OCI-LY3 (cell line): ENCODE data around the gene SYT1.

Source experiments
- H2AFZ ChIP-seq: fragments of 200-600, 300-600 bp; shearing (Covaris generic); 2 replicates; pipeline ENCODE4 v1.6.0; 2014; ENCODE audit warnings: antibody characterized with exemption, low read depth, low read length
- H3K27ac ChIP-seq: fragments of 200-600, 300-600 bp; sonication (generic); 2 replicates; pipeline ENCODE4 v1.5.1; 2014; ENCODE audit warnings: mild to moderate bottlenecking, low read length, moderate library complexity, mixed read lengths
- H3K27me3 ChIP-seq: fragments of 200-600, 300-600 bp; sonication (generic); 2 replicates; pipeline ENCODE4 v1.6.1; 2014; ENCODE audit warnings: low read depth, low read length, mixed read lengths
- H3K36me3 ChIP-seq: fragments of 200-600, 300-600 bp; sonication (generic); replicated peaks from 2 replicates; pipeline ENCODE3; 2014; ENCODE audit warnings: low read depth, low read length, mixed read lengths
- H3K4me1 ChIP-seq: fragments of 300-600, 200-600 bp; sonication (generic); 2 replicates; pipeline ENCODE4 v1.6.1; 2014; ENCODE audit warnings: low read length, mixed read lengths
- H3K4me2 ChIP-seq: fragments of 200-600, 300-600 bp; sonication (generic); 2 replicates; pipeline ENCODE4 v1.6.1; 2014; ENCODE audit warnings: low read length, mixed read lengths
- H3K4me3 ChIP-seq: fragments of 300-600, 200-600 bp; sonication (generic); 2 replicates; pipeline ENCODE4 v1.5.1; 2014; ENCODE audit warnings: antibody characterized with exemption, mild to moderate bottlenecking, low read length, moderate library complexity
- H3K79me2 ChIP-seq: fragments of 300-600, 200-600 bp; shearing (Covaris generic); 2 replicates; pipeline ENCODE4 v1.6.1; 2014; ENCODE audit warnings: mild to moderate bottlenecking, low read length, mixed read lengths
- H3K9ac ChIP-seq: fragments of 300-600, 200-600 bp; shearing (Covaris generic); 2 replicates; pipeline ENCODE4 v1.6.0; 2014; ENCODE audit warnings: mild to moderate bottlenecking, low read length, moderate library complexity
- H3K9me3 ChIP-seq: fragments of 200-600, 300-600 bp; shearing (Covaris generic); 2 replicates; pipeline ENCODE4 v1.6.1; 2014; ENCODE audit warnings: low read length, mixed read lengths; ENCODE audit not compliant: insufficient read depth
- H4K20me1 ChIP-seq: fragments of 200-600, 300-600 bp; sonication (generic); 2 replicates; pipeline ENCODE4 v1.6.1; 2016; ENCODE audit warnings: low read length, mixed read lengths; ENCODE audit not compliant: insufficient read depth
- CTCF ChIP-seq: fragments of 200-600, 300-600 bp; sonication (generic); IDR thresholded peaks from 2 replicates; pipeline ENCODE4 v1.5.1; 2014; ENCODE audit warnings: antibody characterized with exemption, low read length, low read depth
- EZH2phosphoT487 ChIP-seq: fragments of 200-600 bp; shearing (Covaris generic); IDR thresholded peaks from 2 replicates; pipeline ENCODE4 v1.6.1; 2018; ENCODE audit warnings: antibody characterized with exemption, mixed run types, low read depth

Gene SYT1

GRCh38 chr12:79223210-79223609 lies 358.6 kb downstream of the SYT1 start:
- Histone ChIP-seq H2AFZ (no peak overlapping the region), H3K9ac (no peak overlapping the region), H4K20me1 (no peaks in the 10 kb centered on the region), H3K36me3 (no peaks in the 10 kb centered on the region), H3K4me2 (no peak overlapping the region), H3K9me3 (peaks cover 15% of the 10 kb centered on the region; the same call in 1 of the 2 replicates), H3K4me3 (no peak overlapping the region), H3K27ac (no peak overlapping the region), H3K4me1 (no peaks in the 10 kb centered on the region), H3K27me3 (no peaks in the 10 kb centered on the region), H3K79me2 (no peaks in the 10 kb centered on the region)
- TF ChIP-seq CTCF (no peak), EZH2phosphoT487 (no peak)

GRCh38 chr12:79223761-79224160 lies 359.2 kb downstream of the SYT1 start:
- Histone ChIP-seq H4K20me1 (no peaks in the 10 kb centered on the region), H2AFZ (no peak overlapping the region), H3K27me3 (no peaks in the 10 kb centered on the region), H3K4me1 (no peaks in the 10 kb centered on the region), H3K27ac (no peak overlapping the region), H3K9me3 (peaks cover 15% of the 10 kb centered on the region; the same call in 1 of the 2 replicates), H3K36me3 (no peaks in the 10 kb centered on the region), H3K4me2 (no peak overlapping the region), H3K79me2 (no peaks in the 10 kb centered on the region), H3K9ac (no peak overlapping the region), H3K4me3 (no peak overlapping the region)
- TF ChIP-seq CTCF (no peak), EZH2phosphoT487 (no peak)

GRCh38 chr12:79227091-79227490 lies 362.5 kb downstream of the SYT1 start:
- Histone ChIP-seq H3K9ac (no peak overlapping the region), H3K4me2 (no peak overlapping the region), H3K4me3 (no peak overlapping the region), H3K4me1 (peaks cover 5% of the 10 kb centered on the region; the same call in 1 of the 2 replicates), H3K9me3 (no peaks in the 10 kb centered on the region), H3K27me3 (no peaks in the 10 kb centered on the region), H3K79me2 (no peaks in the 10 kb centered on the region), H3K36me3 (no peaks in the 10 kb centered on the region), H2AFZ (no peak overlapping the region), H4K20me1 (no peaks in the 10 kb centered on the region), H3K27ac (no peak overlapping the region)
- TF ChIP-seq CTCF, result no peak
- TF ChIP-seq EZH2phosphoT487, result no peak

- H2AFZ ChIP-seq, result no peak overlapping the region
- H3K4me2 ChIP-seq, result no peak overlapping the region
- peaks cover 5% of the 10 kb centered on the region; the same call in 1 of the 2 replicates for H3K4me1 ChIP-seq
- no peaks in the 10 kb centered on the region for H4K20me1 ChIP-seq
- no peak overlapping the region for H3K4me3 ChIP-seq
- TF ChIP-seq EZH2phosphoT487 (no peak), CTCF (no peak)
- H3K79me2 ChIP-seq, result no peaks in the 10 kb centered on the region
- no peak overlapping the region for H3K27ac ChIP-seq
- no peaks in the 10 kb centered on the region for H3K27me3 ChIP-seq
- H3K9ac ChIP-seq, result no peak overlapping the region
- no peaks in the 10 kb centered on the region for H3K9me3 ChIP-seq
- H3K36me3 ChIP-seq, result no peaks in the 10 kb centered on the region
Observed at GRCh38 chr12:79227646-79228045, 363.1 kb downstream of the SYT1 start.
